ENCODE measurements around the gene PARN.
"Not testable (repeated sequence)": the region's sequence is repeated elsewhere in the genome, so short reads cannot be mapped to it uniquely, and the experiment has no call there.

Gene PARN, protein sequence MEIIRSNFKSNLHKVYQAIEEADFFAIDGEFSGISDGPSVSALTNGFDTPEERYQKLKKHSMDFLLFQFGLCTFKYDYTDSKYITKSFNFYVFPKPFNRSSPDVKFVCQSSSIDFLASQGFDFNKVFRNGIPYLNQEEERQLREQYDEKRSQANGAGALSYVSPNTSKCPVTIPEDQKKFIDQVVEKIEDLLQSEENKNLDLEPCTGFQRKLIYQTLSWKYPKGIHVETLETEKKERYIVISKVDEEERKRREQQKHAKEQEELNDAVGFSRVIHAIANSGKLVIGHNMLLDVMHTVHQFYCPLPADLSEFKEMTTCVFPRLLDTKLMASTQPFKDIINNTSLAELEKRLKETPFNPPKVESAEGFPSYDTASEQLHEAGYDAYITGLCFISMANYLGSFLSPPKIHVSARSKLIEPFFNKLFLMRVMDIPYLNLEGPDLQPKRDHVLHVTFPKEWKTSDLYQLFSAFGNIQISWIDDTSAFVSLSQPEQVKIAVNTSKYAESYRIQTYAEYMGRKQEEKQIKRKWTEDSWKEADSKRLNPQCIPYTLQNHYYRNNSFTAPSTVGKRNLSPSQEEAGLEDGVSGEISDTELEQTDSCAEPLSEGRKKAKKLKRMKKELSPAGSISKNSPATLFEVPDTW

DNA sequence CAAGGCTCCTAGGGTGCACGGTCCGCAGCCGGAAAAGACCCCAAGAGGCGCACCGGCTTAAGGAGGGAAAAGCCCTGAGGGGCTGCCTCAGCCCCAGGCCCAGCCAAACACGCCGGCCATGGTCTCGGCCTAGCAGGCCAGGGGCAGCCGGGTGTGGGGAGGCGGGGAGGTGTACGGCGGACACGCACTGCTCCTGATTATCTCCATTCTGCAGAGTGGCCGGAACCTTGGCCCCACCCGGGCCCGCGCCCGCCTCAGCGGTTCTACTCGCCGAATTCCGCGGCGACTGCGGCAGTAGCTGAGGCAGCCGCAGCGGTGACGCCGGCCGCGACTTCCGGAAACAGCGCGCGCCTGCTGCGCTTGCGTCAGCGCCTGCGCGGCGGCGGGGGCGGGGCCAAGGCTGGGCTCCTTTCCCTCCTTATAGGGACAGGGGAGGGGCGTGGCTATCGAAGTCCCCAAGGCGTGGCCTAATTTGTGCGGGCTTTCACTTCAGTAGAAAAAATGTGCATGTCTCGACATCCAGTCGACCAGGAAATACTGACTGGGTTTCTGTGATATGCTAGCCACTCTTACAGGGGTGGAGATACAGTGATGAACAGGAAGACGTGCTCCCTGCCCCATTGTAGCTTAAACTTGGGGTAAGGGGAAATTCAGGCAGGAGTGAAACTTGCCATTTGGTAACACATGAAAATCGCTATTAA is at the start of gene PARN:
TSS of gene PARN (minus strand) at position 342 of the 701 bp plus-strand sequence. CDS start at position 207, 135 bp downstream.
- peak; percentile 64 to 93 (median 88) for DNase-seq

DNA sequence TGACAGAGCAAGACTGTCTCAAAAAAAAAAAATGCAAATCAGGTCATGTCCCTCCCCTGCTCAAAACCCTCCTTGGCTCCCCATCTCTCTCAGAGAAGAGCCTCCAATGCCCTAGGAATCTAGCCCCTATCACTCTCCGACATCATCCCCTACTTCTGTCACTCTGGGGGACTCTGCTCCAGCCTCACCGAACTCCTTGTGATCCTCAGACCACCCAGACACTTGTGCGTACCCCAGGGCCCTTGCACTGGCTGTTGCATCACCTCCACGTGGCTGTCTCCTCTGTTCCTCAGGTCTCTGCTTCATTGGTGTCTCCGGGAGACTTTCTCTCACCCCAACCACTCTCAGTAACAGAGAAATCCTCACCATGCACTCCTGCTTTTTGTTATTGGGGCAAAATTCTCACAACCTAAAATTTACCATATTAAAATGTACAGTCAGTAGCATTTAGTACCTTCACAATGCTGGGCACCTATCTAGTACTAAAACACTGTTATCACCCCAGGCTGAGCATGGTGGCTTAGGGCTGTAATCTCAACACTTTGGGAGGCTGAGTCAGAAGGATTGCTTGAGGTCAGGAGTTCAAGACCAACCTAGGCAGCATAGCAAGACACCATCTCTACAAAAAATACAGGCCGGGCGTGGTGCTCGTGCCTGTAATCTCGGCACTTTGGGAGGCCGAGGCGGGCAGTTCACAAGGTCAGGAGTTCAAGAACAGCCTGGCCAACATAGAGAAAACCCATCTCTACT is 48.9 kb upstream of the PARN start:
- no peak for DNase-seq

DNA sequence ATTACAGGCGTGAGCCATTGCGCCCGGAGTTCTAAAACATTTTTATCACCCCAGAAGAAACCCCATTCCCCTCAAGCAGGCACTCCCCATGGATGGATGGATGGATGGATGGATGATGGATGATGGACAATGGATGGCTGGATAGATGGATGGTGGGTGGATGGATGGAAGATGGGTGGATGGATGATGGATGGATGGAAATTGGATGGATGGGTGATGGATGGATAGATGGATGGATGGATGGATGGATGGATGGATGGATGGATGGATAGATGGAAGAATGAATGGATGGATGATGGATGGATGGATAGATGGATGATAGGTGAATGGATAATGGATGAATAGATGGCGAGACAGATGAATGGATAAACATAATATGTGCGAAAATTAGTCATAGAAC is 47.6 kb upstream of the PARN start:
- DNase-seq, result no peak

DNA sequence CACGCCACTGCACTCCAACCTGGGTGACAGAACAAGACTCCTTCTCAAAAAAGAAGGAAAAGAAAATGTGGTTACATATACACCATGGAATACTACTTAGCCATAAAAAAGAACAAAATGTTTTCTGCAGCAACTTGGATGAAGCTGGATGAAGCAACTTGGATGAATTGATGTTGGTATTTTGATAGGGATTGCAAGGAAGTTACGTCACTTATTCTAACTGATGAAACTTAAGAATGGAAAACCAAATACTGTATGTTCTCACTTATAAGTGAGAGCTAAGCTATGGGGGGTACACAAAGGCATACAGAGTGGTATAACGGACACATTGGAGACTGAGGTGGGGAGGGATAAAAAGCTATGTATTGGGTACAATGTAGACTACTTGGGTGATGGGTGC is 46.6 kb upstream of the PARN start:
- DNase-seq, result no peak

GRCh38 chr16:14672403-14672971 is 42.4 kb upstream of the PARN start:
- no peak for DNase-seq

DNA sequence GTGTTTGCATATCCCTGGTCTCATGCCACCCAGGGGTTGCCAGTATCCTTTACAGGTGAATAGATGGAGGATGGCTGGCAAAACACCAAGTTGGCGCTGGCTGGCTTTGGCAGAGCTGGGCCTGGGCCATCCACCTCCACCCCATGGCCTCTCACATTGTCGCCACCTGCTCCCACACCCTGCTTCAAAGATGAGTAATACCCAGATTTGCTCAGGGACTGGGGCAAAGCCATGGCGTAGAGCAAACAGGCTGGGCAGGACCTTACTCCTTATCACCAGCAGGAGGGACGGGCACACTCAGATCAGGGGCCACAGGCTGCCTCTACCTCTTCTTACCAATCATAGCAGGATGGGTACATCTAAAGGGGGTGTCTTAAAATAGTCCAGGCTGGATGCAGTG is 39.7 kb upstream of the PARN start:
- peak in 1 of 14 donors; percentile 22 for DNase-seq

- DNase-seq, result peak in 1 of 14 donors; percentile 11
These were observed 38.6 kb upstream of the PARN start for GRCh38 chr16:14668556-14669223.

DNA sequence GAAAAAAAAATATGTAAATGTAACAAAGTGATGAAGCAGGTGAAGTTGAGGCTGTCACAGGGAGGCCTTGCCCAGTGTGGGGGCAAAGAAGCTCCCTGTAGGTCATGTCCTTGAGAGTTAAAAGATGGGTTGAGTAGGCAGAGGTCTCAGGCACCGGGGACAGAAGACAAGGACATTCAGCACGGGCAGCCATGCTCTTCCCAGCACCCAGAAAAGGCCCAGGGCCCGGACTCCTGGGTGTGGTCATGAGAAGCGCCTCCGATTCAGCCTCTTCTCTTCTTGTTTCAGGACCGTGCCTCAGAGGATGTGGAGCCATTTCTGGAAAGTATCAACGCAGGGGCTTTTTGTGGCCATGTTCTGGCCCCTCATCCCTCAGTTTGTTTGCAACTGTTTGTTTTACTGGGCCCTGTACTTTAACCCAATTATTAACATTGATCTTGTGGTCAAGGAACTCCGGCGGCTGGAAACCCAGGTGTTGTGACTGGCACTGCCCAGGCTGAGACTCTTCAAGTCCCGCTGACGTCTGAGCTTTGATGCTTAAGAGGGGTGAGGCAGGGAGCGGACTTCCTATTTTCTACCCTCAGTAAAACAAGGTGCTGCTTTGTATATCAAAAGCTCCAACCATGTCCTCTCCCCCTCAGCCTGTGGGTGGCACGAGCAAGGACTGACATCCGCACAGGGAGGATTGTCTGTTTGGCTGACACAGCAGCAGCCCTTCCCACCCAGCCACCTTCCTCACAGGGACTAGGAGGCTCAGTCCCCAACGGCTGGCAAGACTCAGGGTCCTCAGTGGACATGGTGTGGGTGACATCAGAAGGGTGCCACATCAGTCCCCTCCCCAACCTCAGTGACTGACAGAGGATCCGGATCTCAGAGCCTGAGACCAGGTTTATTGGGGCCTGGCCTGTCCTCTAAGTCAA is 37.5 kb upstream of the PARN start:
- no peak for DNase-seq

- DNase-seq, result no peak
These were observed 28.0 kb upstream of the PARN start for GRCh38 chr16:14658063-14658462.

DNA sequence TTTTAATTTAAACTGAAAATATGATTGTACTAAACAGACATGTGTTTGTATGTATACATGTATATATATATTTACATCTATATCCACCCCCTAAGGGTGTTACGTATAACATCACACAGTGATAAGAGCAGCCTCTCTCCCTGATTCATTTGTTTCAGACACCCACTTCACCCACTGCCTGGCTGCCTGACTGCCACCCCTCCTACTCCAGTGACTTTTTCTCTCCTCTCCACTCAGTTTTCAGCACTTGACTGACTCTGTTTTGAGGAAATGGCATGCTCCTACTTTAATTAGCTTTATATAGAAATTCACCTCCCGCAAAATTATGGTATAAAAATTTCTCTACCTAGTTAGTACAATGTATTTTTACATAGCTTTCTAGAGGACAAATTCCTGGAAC is 22.7 kb upstream of the PARN start:
- DNase-seq, result no peak

GRCh38 chr16:14650629-14651028 is 20.6 kb upstream of the PARN start:
- DNase-seq, result no peak

DNA sequence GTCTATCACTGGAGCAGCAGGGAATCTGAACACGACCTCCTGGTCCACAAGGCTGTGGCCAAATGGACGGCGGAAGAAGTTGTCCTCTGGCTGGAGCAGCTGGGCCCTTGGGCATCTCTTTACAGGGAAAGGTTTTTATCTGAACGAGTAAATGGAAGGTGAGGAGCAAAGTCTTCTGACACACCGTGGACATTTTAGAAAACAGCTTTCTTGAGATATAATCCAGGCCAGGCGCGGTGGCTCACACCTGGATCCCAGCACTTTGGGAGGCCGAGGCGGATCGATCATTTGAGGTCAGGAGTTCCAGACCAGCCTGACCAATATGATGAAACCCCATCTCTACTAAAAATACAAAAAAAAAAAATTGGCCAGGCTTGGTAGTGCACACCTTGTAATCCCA is 19.8 kb upstream of the PARN start:
- DNase-seq, result no peak

GRCh38 chr16:14641926-14642325 is 11.9 kb upstream of the PARN start:
- DNase-seq, result no peak

DNA sequence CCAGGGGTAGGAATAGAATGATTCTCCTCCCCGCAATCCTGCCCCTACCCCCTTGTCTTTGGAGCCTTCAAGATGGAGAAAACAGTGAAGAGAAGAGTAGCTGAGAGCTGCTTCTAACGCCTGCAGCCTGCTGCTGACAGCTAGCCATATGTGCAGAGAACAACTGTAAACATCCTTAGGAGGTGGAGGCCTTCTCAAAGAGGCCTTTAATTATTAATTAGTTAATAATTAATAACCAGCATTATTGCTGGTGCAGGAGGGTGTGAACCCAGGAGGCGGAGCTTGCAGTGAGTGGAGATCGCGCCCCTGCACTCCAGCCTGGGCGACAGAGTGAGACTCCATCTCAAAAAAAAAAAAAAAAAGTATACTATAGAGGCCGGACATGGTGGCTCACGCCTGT is 11.1 kb upstream of the PARN start:
- no peak for DNase-seq

- no peak for DNase-seq
These were observed 10.5 kb upstream of the PARN start for GRCh38 chr16:14640538-14640937.

GRCh38 chr16:14636951-14637240 is 6.8 kb upstream of the PARN start:
- not testable (repeated sequence) for DNase-seq

- not testable (repeated sequence) for DNase-seq
These were observed 6.3 kb upstream of the PARN start for GRCh38 chr16:14636179-14636950.

- no peak for DNase-seq
These were observed 5.5 kb upstream of the PARN start for GRCh38 chr16:14635395-14636165.

GRCh38 chr16:14634389-14634725 is 4.3 kb upstream of the PARN start:
- DNase-seq, result no peak
